HepG2 (cell line): ENCODE measurements around the gene STX1B. TPM values are rescaled to one million over a fixed set of nuclear protein-coding genes. Genes with fewer than 3 reads are reported as not detected.

Experiments
- CBX1 ChIP-seq: IDR thresholded peaks from one replicate; pipeline ENCODE4 v1.6.1; 2016; ENCODE audit warnings: antibody characterized with exemption, low read depth
- GABPB1 ChIP-seq: IDR thresholded peaks from 2 replicates; pipeline ENCODE4 v1.6.1; 2016; ENCODE audit warnings: mild to moderate bottlenecking, missing genetic modification reagents, moderate library complexity, missing compliant biosample characterization
- MAFG ChIP-seq: sonication (generic); formaldehyde crosslinking; IDR thresholded peaks from 2 replicates; pipeline ENCODE4 v1.5.1; 2020; ENCODE audit warnings: mild to moderate bottlenecking, missing genetic modification reagents
- MZF1 ChIP-seq: sonication (generic); formaldehyde crosslinking; IDR thresholded peaks from 2 replicates; pipeline ENCODE4 v1.8.1; 2023; ENCODE audit warnings: mild to moderate bottlenecking, missing genetic modification reagents, borderline replicate concordance
- NFE2 ChIP-seq: sonication (generic); formaldehyde crosslinking; IDR thresholded peaks from 2 replicates; pipeline ENCODE4 v1.4.0; 2020; ENCODE audit warnings: missing genetic modification reagents
- PCBP1 ChIP-seq: fragments of 200-400 bp; formaldehyde crosslinking; IDR thresholded peaks from 2 replicates; pipeline ENCODE4 v1.6.1; 2017; ENCODE audit warnings: mild to moderate bottlenecking, low read depth, low read length, borderline replicate concordance
- SMARCC2 ChIP-seq: fragments of 450-650 bp; IDR thresholded peaks from 2 replicates; pipeline ENCODE4 v1.6.1; 2017; ENCODE audit warnings: antibody characterized with exemption, mild to moderate bottlenecking
- SNAI1 ChIP-seq: sonication (generic); formaldehyde crosslinking; IDR thresholded peaks from 2 replicates; pipeline ENCODE4 v1.5.0; 2020; ENCODE audit warnings: mild to moderate bottlenecking, missing genetic modification reagents, borderline replicate concordance
- YEATS4 ChIP-seq: sonication (generic); formaldehyde crosslinking; IDR thresholded peaks from 2 replicates; pipeline ENCODE4 v1.4.0; 2020; ENCODE audit warnings: missing genetic modification reagents, borderline replicate concordance
- YY1 ChIP-seq: IDR thresholded peaks from 2 replicates; pipeline ENCODE4 v1.6.1; 2011; ENCODE audit warnings: low read length, low read depth, moderate library complexity, mild to moderate bottlenecking; ENCODE audit not compliant: insufficient read depth, insufficient replicate concordance
- ZBTB7B ChIP-seq: sonication (generic); formaldehyde crosslinking; IDR thresholded peaks from 2 replicates; pipeline ENCODE4 v1.4.0; 2020; ENCODE audit warnings: missing genetic modification reagents
- ZFAT ChIP-seq: sonication (generic); formaldehyde crosslinking; conservative IDR thresholded peaks from 2 replicates; pipeline ENCODE4 v1.8.1; 2023; ENCODE audit warnings: missing genetic modification reagents, inconsistent platforms
- ZNF333 ChIP-seq: sonication (generic); formaldehyde crosslinking; IDR thresholded peaks from 2 replicates; pipeline ENCODE4 v1.4.0; 2020; ENCODE audit warnings: mild to moderate bottlenecking, missing genetic modification reagents, borderline replicate concordance
- ZNF510 ChIP-seq: sonication (generic); formaldehyde crosslinking; IDR thresholded peaks from 2 replicates; pipeline ENCODE4 v1.4.0; 2020; ENCODE audit warnings: low read depth, mild to moderate bottlenecking, missing genetic modification reagents
- ZNF816 ChIP-seq: sonication (generic); formaldehyde crosslinking; IDR thresholded peaks from 2 replicates; pipeline ENCODE4 v1.8.0; 2022; ENCODE audit warnings: missing genetic modification reagents, mild to moderate bottlenecking, borderline replicate concordance
- ZNF883 ChIP-seq: sonication (generic); formaldehyde crosslinking; IDR thresholded peaks from 2 replicates; pipeline ENCODE4 v1.5.1; 2020; ENCODE audit warnings: mild to moderate bottlenecking, missing genetic modification reagents; ENCODE audit errors: not compliant biosample characterization
- polyA plus RNA-seq, 8 experiments: library from polyadenylated mRNA; depleted of rRNA in 3 of 8; stranded (reverse) in 7 of 8; unstranded in 1 of 8; fragments of >200 nt; fragmentation: Illumina TruSeq in 4 of 8; extraction: Trizol in 4 of 8; gene quantifications; 2 replicates each; pipeline versions ENCODE4 v1.2.1 to v1.2.3, GENCODE V29; 2011 to 2016; ENCODE audit warnings: low read depth in 4 of 8, missing spikeins in 1 of 8, mixed read lengths in 1 of 8; ENCODE audit not compliant: insufficient read depth in 1 of 8
- total RNA-seq, 5 experiments: library from RNA; depleted of rRNA; stranded (reverse); fragments of >200 nt; fragmentation: Illumina TruSeq; extraction: Trizol; gene quantifications; 2 replicates each; pipeline ENCODE4 v1.2.3, GENCODE V29; 2016; ENCODE audit warnings: low read depth in 1 of 5
- TF ChIP-seq, protein P1 (sequence below): sonication (generic); formaldehyde crosslinking; conservative IDR thresholded peaks from 2 replicates; pipeline ENCODE4 v1.4.0; 2020; ENCODE audit warnings: mild to moderate bottlenecking, missing genetic modification reagents, moderate library complexity
- TF ChIP-seq, protein P2 (sequence below): sonication (generic); formaldehyde crosslinking; IDR thresholded peaks from 2 replicates; pipeline ENCODE4 v1.4.0; 2020; ENCODE audit warnings: mild to moderate bottlenecking, missing genetic modification reagents
- TF ChIP-seq, protein P3 (sequence below): sonication (generic); formaldehyde crosslinking; IDR thresholded peaks from 2 replicates; pipeline ENCODE4 v1.9.0; 2022; ENCODE audit warnings: low read depth, missing genetic modification reagents
- TF ChIP-seq, protein P4 (sequence below): sonication (generic); formaldehyde crosslinking; IDR thresholded peaks from 2 replicates; pipeline ENCODE4 v1.4.0; 2020; ENCODE audit warnings: missing genetic modification reagents
- TF ChIP-seq, protein P5 (sequence below): IDR thresholded peaks from 2 replicates; pipeline ENCODE4 v1.6.1; 2012; ENCODE audit warnings: inconsistent platforms

STX1B gene
- total and polyA plus RNA-seq, 2 of the 13 experiments (the other 11 are each of a cell fraction or from before 2014, with no cell fraction given), result 2.1 to 3.0 TPM

DNA sequence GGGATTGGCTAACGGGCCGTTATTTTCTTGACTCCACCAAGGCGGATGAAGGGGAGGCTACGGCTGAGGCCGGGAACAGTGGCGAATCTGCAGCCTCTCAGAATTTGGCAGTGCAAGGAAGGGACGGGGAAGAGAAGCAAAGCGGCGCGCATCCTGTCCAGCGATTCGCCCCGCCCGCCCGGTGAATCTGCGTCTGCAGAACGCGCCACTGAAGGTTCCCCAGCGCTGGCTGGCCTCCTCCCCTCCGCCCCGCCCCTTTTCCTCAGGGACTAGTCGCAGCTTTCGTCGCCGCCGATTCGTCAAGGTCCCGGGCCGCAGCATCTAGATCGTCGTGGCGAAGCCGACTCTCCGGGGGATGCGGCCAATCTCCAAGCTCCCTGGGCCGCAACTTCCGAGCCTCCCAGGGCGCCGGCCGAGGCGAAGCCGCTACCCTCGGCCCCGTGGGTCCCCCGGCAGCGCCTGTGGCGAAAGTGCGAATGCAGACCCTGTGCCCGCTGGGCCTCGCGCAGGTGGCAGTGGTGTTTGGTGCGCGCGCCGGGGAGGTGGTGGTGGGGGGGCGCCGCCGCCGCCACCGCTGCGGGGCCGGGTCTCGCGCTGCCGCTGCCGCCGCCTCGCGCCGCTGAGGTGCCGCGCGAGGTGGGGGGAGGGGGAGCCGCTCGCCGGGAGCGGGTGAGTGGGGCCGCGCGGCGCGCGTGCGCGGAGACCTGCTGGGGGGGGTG is 52.8 kb downstream of the STX1B start, which contains the start of gene SETD1A (continued):
- TF ChIP-seq, protein P1, sequence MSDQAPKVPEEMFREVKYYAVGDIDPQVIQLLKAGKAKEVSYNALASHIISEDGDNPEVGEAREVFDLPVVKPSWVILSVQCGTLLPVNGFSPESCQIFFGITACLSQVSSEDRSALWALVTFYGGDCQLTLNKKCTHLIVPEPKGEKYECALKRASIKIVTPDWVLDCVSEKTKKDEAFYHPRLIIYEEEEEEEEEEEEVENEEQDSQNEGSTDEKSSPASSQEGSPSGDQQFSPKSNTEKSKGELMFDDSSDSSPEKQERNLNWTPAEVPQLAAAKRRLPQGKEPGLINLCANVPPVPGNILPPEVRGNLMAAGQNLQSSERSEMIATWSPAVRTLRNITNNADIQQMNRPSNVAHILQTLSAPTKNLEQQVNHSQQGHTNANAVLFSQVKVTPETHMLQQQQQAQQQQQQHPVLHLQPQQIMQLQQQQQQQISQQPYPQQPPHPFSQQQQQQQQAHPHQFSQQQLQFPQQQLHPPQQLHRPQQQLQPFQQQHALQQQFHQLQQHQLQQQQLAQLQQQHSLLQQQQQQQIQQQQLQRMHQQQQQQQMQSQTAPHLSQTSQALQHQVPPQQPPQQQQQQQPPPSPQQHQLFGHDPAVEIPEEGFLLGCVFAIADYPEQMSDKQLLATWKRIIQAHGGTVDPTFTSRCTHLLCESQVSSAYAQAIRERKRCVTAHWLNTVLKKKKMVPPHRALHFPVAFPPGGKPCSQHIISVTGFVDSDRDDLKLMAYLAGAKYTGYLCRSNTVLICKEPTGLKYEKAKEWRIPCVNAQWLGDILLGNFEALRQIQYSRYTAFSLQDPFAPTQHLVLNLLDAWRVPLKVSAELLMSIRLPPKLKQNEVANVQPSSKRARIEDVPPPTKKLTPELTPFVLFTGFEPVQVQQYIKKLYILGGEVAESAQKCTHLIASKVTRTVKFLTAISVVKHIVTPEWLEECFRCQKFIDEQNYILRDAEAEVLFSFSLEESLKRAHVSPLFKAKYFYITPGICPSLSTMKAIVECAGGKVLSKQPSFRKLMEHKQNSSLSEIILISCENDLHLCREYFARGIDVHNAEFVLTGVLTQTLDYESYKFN (CRISPR knock-in tag), result peak; percentile 19; the same call in 1 of the 2 replicates
- TF ChIP-seq ZNF883 (peak; percentile 78), SNAI1 (CRISPR knock-in tag) (no peak), YEATS4 (CRISPR knock-in tag) (peak; percentile 46; the same call in 1 of the 2 replicates), ZNF333 (CRISPR knock-in tag) (peak; percentile 74; the same call in 1 of the 2 replicates), CBX1 (no peak), ZNF510 (CRISPR knock-in tag) (no peak), SMARCC2 (no peak), NFE2 (no peak), ZBTB7B (CRISPR knock-in tag) (0 out of 2 replicates have a peak, but pooled peaks have one; percentile 33), MZF1 (CRISPR knock-in tag) (no peak), PCBP1 (peak; percentile 91), GABPB1 (peak; percentile 87), YY1 (peak; percentile 50), MAFG (CRISPR knock-in tag) (no peak), ZNF816 (CRISPR knock-in tag) (no peak), ZFAT (CRISPR knock-in tag) (peak; percentile 99)
- TF ChIP-seq, protein P2, sequence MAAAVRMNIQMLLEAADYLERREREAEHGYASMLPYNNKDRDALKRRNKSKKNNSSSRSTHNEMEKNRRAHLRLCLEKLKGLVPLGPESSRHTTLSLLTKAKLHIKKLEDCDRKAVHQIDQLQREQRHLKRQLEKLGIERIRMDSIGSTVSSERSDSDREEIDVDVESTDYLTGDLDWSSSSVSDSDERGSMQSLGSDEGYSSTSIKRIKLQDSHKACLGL (CRISPR knock-in tag), result peak; percentile 84
- TF ChIP-seq, protein P3, sequence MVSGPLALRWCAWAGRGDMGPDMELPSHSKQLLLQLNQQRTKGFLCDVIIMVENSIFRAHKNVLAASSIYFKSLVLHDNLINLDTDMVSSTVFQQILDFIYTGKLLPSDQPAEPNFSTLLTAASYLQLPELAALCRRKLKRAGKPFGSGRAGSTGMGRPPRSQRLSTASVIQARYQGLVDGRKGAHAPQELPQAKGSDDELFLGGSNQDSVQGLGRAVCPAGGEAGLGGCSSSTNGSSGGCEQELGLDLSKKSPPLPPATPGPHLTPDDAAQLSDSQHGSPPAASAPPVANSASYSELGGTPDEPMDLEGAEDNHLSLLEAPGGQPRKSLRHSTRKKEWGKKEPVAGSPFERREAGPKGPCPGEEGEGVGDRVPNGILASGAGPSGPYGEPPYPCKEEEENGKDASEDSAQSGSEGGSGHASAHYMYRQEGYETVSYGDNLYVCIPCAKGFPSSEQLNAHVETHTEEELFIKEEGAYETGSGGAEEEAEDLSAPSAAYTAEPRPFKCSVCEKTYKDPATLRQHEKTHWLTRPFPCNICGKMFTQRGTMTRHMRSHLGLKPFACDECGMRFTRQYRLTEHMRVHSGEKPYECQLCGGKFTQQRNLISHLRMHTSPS (CRISPR knock-in tag), result 0 out of 2 replicates have a peak, but pooled peaks have one; percentile 47
- TF ChIP-seq, protein P4, sequence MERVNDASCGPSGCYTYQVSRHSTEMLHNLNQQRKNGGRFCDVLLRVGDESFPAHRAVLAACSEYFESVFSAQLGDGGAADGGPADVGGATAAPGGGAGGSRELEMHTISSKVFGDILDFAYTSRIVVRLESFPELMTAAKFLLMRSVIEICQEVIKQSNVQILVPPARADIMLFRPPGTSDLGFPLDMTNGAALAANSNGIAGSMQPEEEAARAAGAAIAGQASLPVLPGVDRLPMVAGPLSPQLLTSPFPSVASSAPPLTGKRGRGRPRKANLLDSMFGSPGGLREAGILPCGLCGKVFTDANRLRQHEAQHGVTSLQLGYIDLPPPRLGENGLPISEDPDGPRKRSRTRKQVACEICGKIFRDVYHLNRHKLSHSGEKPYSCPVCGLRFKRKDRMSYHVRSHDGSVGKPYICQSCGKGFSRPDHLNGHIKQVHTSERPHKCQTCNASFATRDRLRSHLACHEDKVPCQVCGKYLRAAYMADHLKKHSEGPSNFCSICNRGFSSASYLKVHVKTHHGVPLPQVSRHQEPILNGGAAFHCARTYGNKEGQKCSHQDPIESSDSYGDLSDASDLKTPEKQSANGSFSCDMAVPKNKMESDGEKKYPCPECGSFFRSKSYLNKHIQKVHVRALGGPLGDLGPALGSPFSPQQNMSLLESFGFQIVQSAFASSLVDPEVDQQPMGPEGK (CRISPR knock-in tag), result peak; percentile 79
- TF ChIP-seq, protein P5, sequence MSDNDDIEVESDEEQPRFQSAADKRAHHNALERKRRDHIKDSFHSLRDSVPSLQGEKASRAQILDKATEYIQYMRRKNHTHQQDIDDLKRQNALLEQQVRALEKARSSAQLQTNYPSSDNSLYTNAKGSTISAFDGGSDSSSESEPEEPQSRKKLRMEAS, result peak; percentile 83
